ENCODE data around the gene WDFY2. TPM values are rescaled to one million over a fixed set of nuclear protein-coding genes. Genes with fewer than 3 reads are reported as not detected.

Gene WDFY2
- total RNA-seq, 1 experiment from 2014 or later, result 25.7 TPM

GRCh38 chr13:51583875-51584730 lies at the start of gene WDFY2 (continued):
- TF ChIP-seq ATF2 (CRISPR knock-in tag; IDR thresholded peaks at IDR 0.05; ENCODE audit: borderline replicate concordance, low read depth) (no peak), ATF6 (CRISPR knock-in tag; IDR thresholded peaks at IDR 0.05) (no peak), E2F1 (CRISPR knock-in tag; IDR thresholded peaks at IDR 0.05) (peak; percentile 85; the same call in 1 of the 2 replicates), IRF2 (CRISPR knock-in tag; IDR thresholded peaks at IDR 0.05; ENCODE audit: borderline replicate concordance, low read depth) (no peak), JAZF1 (CRISPR knock-in tag; IDR thresholded peaks at IDR 0.05) (no peak), ZNF281 (CRISPR knock-in tag; IDR thresholded peaks at IDR 0.05) (peak; percentile 65; the same call in 1 of the 2 replicates), AFF4 (CRISPR knock-in tag; IDR thresholded peaks at IDR 0.05; ENCODE audit: borderline replicate concordance) (peak; percentile 77; the same call in 1 of the 2 replicates), ZNF317 (CRISPR knock-in tag; IDR thresholded peaks at IDR 0.05; ENCODE audit: borderline replicate concordance, low read depth) (no peak), ZNF425 (CRISPR knock-in tag; conservative IDR thresholded peaks at IDR 0.05) (no peak), KAT7 (CRISPR knock-in tag; IDR thresholded peaks at IDR 0.05; ENCODE audit: borderline replicate concordance) (peak; percentile 87; the same call in 1 of the 2 replicates), GRHL2 (CRISPR knock-in tag; IDR thresholded peaks at IDR 0.05; ENCODE audit: insufficient replicate concordance, severe bottlenecking) (no peak), ZNF138 (CRISPR knock-in tag; conservative IDR thresholded peaks at IDR 0.05) (no peak), PRRX2 (CRISPR knock-in tag; IDR thresholded peaks at IDR 0.05) (0 out of 2 replicates have a peak, but pooled peaks have one; percentile 61), ETV6 (CRISPR knock-in tag; IDR thresholded peaks at IDR 0.05) (no peak; the same call in none of the 2 replicates), TEAD1 (CRISPR knock-in tag; IDR thresholded peaks at IDR 0.05) (no peak), FOXK1 (CRISPR knock-in tag; IDR thresholded peaks at IDR 0.05) (peak; percentile 60), RELA (CRISPR knock-in tag; IDR thresholded peaks at IDR 0.05; ENCODE audit: borderline replicate concordance) (peak; percentile 51; the same call in 1 of the 2 replicates), STAT6 (CRISPR knock-in tag; conservative IDR thresholded peaks at IDR 0.05; ENCODE audit: low read depth) (no peak), ESRRA (CRISPR knock-in tag; IDR thresholded peaks at IDR 0.05; ENCODE audit: borderline replicate concordance) (no peak; the same call in 1 of the 2 replicates)

All from WTC11 (cell line).